H1 (cell line): ENCODE results near the gene WBP1L. TPM values are rescaled to one million over a fixed set of nuclear protein-coding genes. Genes with fewer than 3 reads are reported as not detected.
"Not testable (repeated sequence)": the region's sequence is repeated elsewhere in the genome, so short reads cannot be mapped to it uniquely, and the experiment has no call there.

Experiments used
- CTCF ChIA-PET: fragments of 300-600 bp; sonication (Branson Sonifier 250); formaldehyde crosslinking; loops from one replicate; lab custom pipeline; 2021; ENCODE audit not compliant: partially characterized antibody; lab: Charles Lee
- POLR2A ChIA-PET: fragments of 300-600 bp; sonication (Branson Sonifier 250); formaldehyde crosslinking; loops from one replicate; lab custom pipeline; 2021; ENCODE audit warnings: inconsistent platforms; ENCODE audit not compliant: partially characterized antibody; lab: Charles Lee
- DNase-seq, 2 experiments: peaks; one replicate each; pipeline versions ENCODE4 v3.0.0 to v3.0.0-alpha.2; 2010 to 2022; ENCODE audit warnings: low spot score in 2 of 2, low read depth in 1 of 2, mixed read lengths in 1 of 2
- FAIRE-seq: peaks from 2 replicates; lab custom pipeline; 2011; peaks lifted over from hg19 to GRCh38; lab: Jason Lieb, UNC
- H2AFZ ChIP-seq: 2 replicates; pipeline ENCODE4 v1.8.1; 2012; ENCODE audit warnings: low read length, inconsistent platforms
- H2AK5ac ChIP-seq: 2 replicates; pipeline ENCODE4 v1.6.1; 2013; ENCODE audit warnings: low read depth, low read length
- H2BK120ac ChIP-seq: replicated peaks from 2 replicates; pipeline ENCODE3; 2013; ENCODE audit warnings: low read depth, low read length, inconsistent platforms
- H2BK12ac ChIP-seq: 2 replicates; pipeline ENCODE4 v1.6.1; 2013; ENCODE audit warnings: low read depth, low read length
- H2BK15ac ChIP-seq: 2 replicates; pipeline ENCODE4 v1.6.1; 2013; ENCODE audit warnings: low read length
- H2BK20ac ChIP-seq: 2 replicates; pipeline ENCODE4 v1.6.1; 2013; ENCODE audit warnings: low read length
- H2BK5ac ChIP-seq: 2 replicates; pipeline ENCODE4 v1.6.1; 2013; ENCODE audit warnings: low read depth, low read length
- H3K14ac ChIP-seq: 2 replicates; pipeline ENCODE4 v1.6.1; 2013; ENCODE audit warnings: inconsistent platforms; ENCODE audit not compliant: insufficient read length
- H3K18ac ChIP-seq: 2 replicates; pipeline ENCODE4 v1.6.1; 2013; ENCODE audit warnings: low read length; ENCODE audit errors: extremely low read depth
- H3K23ac ChIP-seq: 2 replicates; pipeline ENCODE4 v1.6.1; 2013; ENCODE audit warnings: inconsistent platforms; ENCODE audit not compliant: insufficient read length
- H3K23me2 ChIP-seq: 2 replicates; pipeline ENCODE4 v1.6.1; 2013; ENCODE audit warnings: low read depth, low read length
- H3K27ac ChIP-seq: 2 replicates; pipeline ENCODE4 v1.6.1; 2011; ENCODE audit warnings: low read depth, low read length, inconsistent platforms
- H3K27me3 ChIP-seq, 4 experiments: replicated peaks in 1 of 4; 1 replicate in 1 of 4; 2 replicates in 3 of 4; pipeline versions ENCODE4 v1.6.1 to v1.8.1; 2011 to 2013; ENCODE audit warnings: low read length in 3 of 4, mild to moderate bottlenecking in 3 of 4, inconsistent platforms in 2 of 4, mixed read lengths in 2 of 4, moderate library complexity in 1 of 4; ENCODE audit not compliant: control insufficient read depth in 3 of 4, insufficient read depth in 3 of 4; ENCODE audit errors: extremely low read depth in 1 of 4
- H3K36me3 ChIP-seq, 4 experiments: 2 replicates each; pipeline versions ENCODE4 v1.6.1 to v1.8.1; 2011 to 2013; ENCODE audit warnings: mild to moderate bottlenecking in 4 of 4, low read length in 3 of 4, moderate library complexity in 2 of 4, control low read depth in 1 of 4, inconsistent platforms in 1 of 4; ENCODE audit not compliant: insufficient read depth in 4 of 4, control insufficient read depth in 2 of 4
- H3K4ac ChIP-seq: replicated peaks from 2 replicates; pipeline ENCODE3; 2013; ENCODE audit warnings: low read length, low read depth, mixed read lengths, inconsistent platforms; ENCODE audit not compliant: insufficient read length
- H3K4me1 ChIP-seq, 4 experiments: replicated peaks in 1 of 4; 1 replicate in 1 of 4; 2 replicates in 3 of 4; pipeline versions ENCODE4 v1.6.1 to v1.8.1; 2011 to 2013; ENCODE audit warnings: low read length in 3 of 4, inconsistent platforms in 2 of 4, mixed read lengths in 1 of 4; ENCODE audit not compliant: insufficient read depth in 4 of 4, control insufficient read depth in 3 of 4
- H3K4me2 ChIP-seq, 2 experiments: 2 replicates each; pipeline versions ENCODE4 v1.6.1 to v1.8.1; 2011 to 2013; ENCODE audit warnings: low read depth in 2 of 2, low read length in 2 of 2, control low read depth in 1 of 2, inconsistent platforms in 1 of 2, mild to moderate bottlenecking in 1 of 2; ENCODE audit not compliant: insufficient read depth in 1 of 2
- H3K4me3 ChIP-seq, 4 experiments: fragments of 200-600, 300-600 bp in 1 of 4; sonication (generic), shearing (Covaris generic), sonication (Bioruptor Twin) in 1 of 4; 2 replicates each; pipeline versions ENCODE4 v1.5.1 to v1.8.1; 2011 to 2016; ENCODE audit warnings: low read length in 4 of 4, low read depth in 3 of 4, control low read depth in 2 of 4, inconsistent platforms in 2 of 4, mild to moderate bottlenecking in 2 of 4, mixed read lengths in 1 of 4, moderate library complexity in 1 of 4; ENCODE audit not compliant: insufficient read depth in 2 of 4; ENCODE audit errors: extremely low read depth in 1 of 4
- H3K56ac ChIP-seq: replicated peaks from 2 replicates; pipeline ENCODE3; 2013; ENCODE audit warnings: low read depth, mild to moderate bottlenecking, mixed read lengths, low read length, inconsistent platforms; ENCODE audit not compliant: insufficient read length
- H3K79me1 ChIP-seq: 2 replicates; pipeline ENCODE4 v1.6.1; 2013; ENCODE audit warnings: low read depth, low read length, control low read depth
- H3K79me2 ChIP-seq, 2 experiments: 2 replicates each; pipeline versions ENCODE4 v1.6.1 to v1.8.1; 2012 to 2013; ENCODE audit warnings: low read length in 2 of 2, mild to moderate bottlenecking in 2 of 2, inconsistent platforms in 1 of 2; ENCODE audit not compliant: insufficient read depth in 2 of 2, control insufficient read depth in 1 of 2
- H3K9ac ChIP-seq, 4 experiments: replicated peaks in 1 of 4; 1 replicate in 1 of 4; 2 replicates in 3 of 4; pipeline versions ENCODE4 v1.6.1 to v1.8.1; 2011 to 2013; ENCODE audit warnings: low read depth in 3 of 4, low read length in 3 of 4, control low read depth in 2 of 4, mild to moderate bottlenecking in 2 of 4, moderate library complexity in 2 of 4, inconsistent platforms in 1 of 4; ENCODE audit errors: extremely low read depth in 1 of 4
- H3K9me3 ChIP-seq, 2 experiments: 2 replicates each; pipeline versions ENCODE4 v1.6.1 to v1.8.1; 2012 to 2013; ENCODE audit warnings: mild to moderate bottlenecking in 2 of 2, moderate library complexity in 2 of 2, control low read depth in 1 of 2, inconsistent platforms in 1 of 2, low read depth in 1 of 2, low read length in 1 of 2, mixed read lengths in 1 of 2; ENCODE audit not compliant: insufficient read depth in 2 of 2
- H4K20me1 ChIP-seq, 2 experiments: replicated peaks in 1 of 2; 2 replicates each; pipeline versions ENCODE3 to v1.8.1; 2011 to 2013; ENCODE audit warnings: inconsistent platforms in 2 of 2, low read length in 2 of 2, mild to moderate bottlenecking in 1 of 2; ENCODE audit not compliant: insufficient read depth in 2 of 2, control insufficient read depth in 1 of 2
- H4K5ac ChIP-seq: 2 replicates; pipeline ENCODE4 v1.6.1; 2013; ENCODE audit warnings: low read length, low read depth, mixed read lengths, inconsistent platforms; ENCODE audit not compliant: insufficient read length
- H4K8ac ChIP-seq: 2 replicates; pipeline ENCODE4 v1.8.0; 2013; ENCODE audit warnings: mild to moderate bottlenecking, moderate library complexity, low read length, inconsistent platforms; ENCODE audit not compliant: insufficient read depth; ENCODE audit errors: extremely low read depth
- H4K91ac ChIP-seq: replicated peaks from 2 replicates; pipeline ENCODE3; 2013; ENCODE audit warnings: low read length, mixed read lengths, inconsistent platforms; ENCODE audit not compliant: insufficient read length
- SIN3A ChIP-seq, 2 experiments: IDR thresholded peaks in 1 of 2; conservative IDR thresholded peaks in 1 of 2; 2 replicates each; pipeline ENCODE4 v1.6.1; 2011 to 2012; ENCODE audit warnings: low read length in 2 of 2, improper control_type of control experiment in 1 of 2, low read depth in 1 of 2, mild to moderate bottlenecking in 1 of 2
- WGBS, 2 experiments: shearing (Covaris generic) in 1 of 2; methylation state at CpG; one replicate each; pipeline versions ENCODE4 v1.1.6 to v1.1.7; 2013 to 2015; ENCODE audit warnings: low lambda C conversion rate in 2 of 2, mixed read lengths in 2 of 2, inconsistent platforms in 1 of 2, low coverage in 1 of 2, missing lambda C conversion rate in 1 of 2; ENCODE audit not compliant: insufficient replicate concordance in 2 of 2, insufficient coverage in 1 of 2, insufficient read length in 1 of 2; ENCODE audit errors: extremely low coverage in 1 of 2, missing lambda C conversion rate in 1 of 2; 5-methylcytosine and 5-hydroxymethylcytosine counted together
- polyA plus RNA-seq, 7 experiments: library from polyadenylated mRNA; depleted of rRNA in 3 of 7; stranded (reverse) in 5 of 7; unstranded in 2 of 7; fragments of >200 nt in 5 of 7; fragments of 200-250 nt in 2 of 7; gene quantifications; 1 replicate in 5 of 7; 2 replicates in 1 of 7; 4 replicates in 1 of 7; pipeline versions ENCODE4 v1.2.1 to v1.2.3, GENCODE V29; 2011 to 2013; ENCODE audit warnings: missing spikeins in 2 of 7, mixed read lengths in 2 of 7
- total RNA-seq: library from RNA; stranded (reverse); fragmentation: NEBNext Ultra II Directional; extraction: Animal tissue kit (Norgen Biotek cat#: 25700); gene quantifications from 2 replicates; pipeline ENCODE4 v1.2.1, GENCODE V29; 2021

WBP1L gene
- total and polyA plus RNA-seq, 2 of the 8 experiments (the other 6 are each of a cell fraction or from before 2014, with no cell fraction given), result 26.6 to 29.9 TPM

- peak in 1 of 2 experiments; percentile 68; a peak in 1 of 4 replicates for TF ChIP-seq SIN3A (conservative IDR thresholded peaks at IDR 0.05 in 1 of 2, IDR thresholded peaks at IDR 0.05 in 1 of 2; ENCODE audit: low read depth in 1 of 2, low read length in 2 of 2)
- TF ChIP-seq, all 59 proteins: peak for 19
These were observed at the start of gene WBP1L (continued) for GRCh38 chr10:102743588-102744373.

DNA sequence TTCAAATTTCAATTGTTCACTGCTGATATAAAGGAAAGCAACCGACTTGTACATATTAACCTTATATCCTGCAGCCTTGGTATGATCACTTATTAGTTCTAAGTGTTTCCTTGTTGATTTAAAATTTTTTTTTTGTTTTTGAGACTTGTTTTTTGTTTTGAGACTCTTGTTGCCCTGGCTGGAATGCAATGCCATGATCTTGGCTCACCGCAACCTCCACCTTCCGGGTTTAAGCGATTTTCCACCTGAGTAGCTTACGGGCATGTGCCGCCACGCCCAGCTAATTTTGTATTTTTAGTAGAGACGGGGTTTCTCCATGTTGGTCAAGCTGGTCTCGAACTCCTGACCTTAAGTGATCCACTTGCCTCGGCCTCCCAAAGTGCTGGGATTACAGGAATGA lies 48.3 kb upstream of the WBP1L start:
- ChIA-PET POLR2A (interaction anchor here (0.7 kb wide), 2 partner anchors 16 to 558 kb away, joined by 3 read pairs; no protein-coding TSS in a partner anchor), CTCF (interaction anchor here (1.3 to 1.9 kb wide), 2 partner anchors 16 to 80 kb away, joined by 3 to 4 read pairs; no protein-coding TSS in a partner anchor)
- not testable (repeated sequence) for H3K79me2 ChIP-seq, H3K4me1 ChIP-seq, H4K91ac ChIP-seq, H3K4me2 ChIP-seq, H4K8ac ChIP-seq, H3K9me3 ChIP-seq, H3K4me3 ChIP-seq, H2AK5ac ChIP-seq, H4K20me1 ChIP-seq, H3K4ac ChIP-seq, FAIRE-seq, H2BK20ac ChIP-seq, H3K18ac ChIP-seq, H2AFZ ChIP-seq, H3K79me1 ChIP-seq, H3K27ac ChIP-seq, H2BK12ac ChIP-seq, H3K27me3 ChIP-seq, H2BK5ac ChIP-seq, DNase-seq, H3K9ac ChIP-seq, H3K56ac ChIP-seq, H4K5ac ChIP-seq, H3K14ac ChIP-seq, H2BK120ac ChIP-seq, H3K23ac ChIP-seq, H3K23me2 ChIP-seq, H2BK15ac ChIP-seq
- H3K36me3 ChIP-seq, result peaks cover 0 to 16% (median 12%) of the 10 kb centered on the region in 4 experiments; a peak in 6 of 8 replicates
- WGBS, 2 experiments, result 96% methylated on average over 10 of the region's 10 CpGs; no CpG with 5 or more reads in 1 of the 2 experiments
